Measurements from ENCODE around the gene NID2.

GRCh38 chr14:52026901-52027300, 42.0 kb downstream of the NID2 start:
- TF ChIP-seq, protein P1, sequence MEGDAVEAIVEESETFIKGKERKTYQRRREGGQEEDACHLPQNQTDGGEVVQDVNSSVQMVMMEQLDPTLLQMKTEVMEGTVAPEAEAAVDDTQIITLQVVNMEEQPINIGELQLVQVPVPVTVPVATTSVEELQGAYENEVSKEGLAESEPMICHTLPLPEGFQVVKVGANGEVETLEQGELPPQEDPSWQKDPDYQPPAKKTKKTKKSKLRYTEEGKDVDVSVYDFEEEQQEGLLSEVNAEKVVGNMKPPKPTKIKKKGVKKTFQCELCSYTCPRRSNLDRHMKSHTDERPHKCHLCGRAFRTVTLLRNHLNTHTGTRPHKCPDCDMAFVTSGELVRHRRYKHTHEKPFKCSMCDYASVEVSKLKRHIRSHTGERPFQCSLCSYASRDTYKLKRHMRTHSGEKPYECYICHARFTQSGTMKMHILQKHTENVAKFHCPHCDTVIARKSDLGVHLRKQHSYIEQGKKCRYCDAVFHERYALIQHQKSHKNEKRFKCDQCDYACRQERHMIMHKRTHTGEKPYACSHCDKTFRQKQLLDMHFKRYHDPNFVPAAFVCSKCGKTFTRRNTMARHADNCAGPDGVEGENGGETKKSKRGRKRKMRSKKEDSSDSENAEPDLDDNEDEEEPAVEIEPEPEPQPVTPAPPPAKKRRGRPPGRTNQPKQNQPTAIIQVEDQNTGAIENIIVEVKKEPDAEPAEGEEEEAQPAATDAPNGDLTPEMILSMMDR (IDR thresholded peaks at IDR 0.05; ENCODE audit: low read depth, low read length, missing input control) = no peak
- TF ChIP-seq, protein P2, sequence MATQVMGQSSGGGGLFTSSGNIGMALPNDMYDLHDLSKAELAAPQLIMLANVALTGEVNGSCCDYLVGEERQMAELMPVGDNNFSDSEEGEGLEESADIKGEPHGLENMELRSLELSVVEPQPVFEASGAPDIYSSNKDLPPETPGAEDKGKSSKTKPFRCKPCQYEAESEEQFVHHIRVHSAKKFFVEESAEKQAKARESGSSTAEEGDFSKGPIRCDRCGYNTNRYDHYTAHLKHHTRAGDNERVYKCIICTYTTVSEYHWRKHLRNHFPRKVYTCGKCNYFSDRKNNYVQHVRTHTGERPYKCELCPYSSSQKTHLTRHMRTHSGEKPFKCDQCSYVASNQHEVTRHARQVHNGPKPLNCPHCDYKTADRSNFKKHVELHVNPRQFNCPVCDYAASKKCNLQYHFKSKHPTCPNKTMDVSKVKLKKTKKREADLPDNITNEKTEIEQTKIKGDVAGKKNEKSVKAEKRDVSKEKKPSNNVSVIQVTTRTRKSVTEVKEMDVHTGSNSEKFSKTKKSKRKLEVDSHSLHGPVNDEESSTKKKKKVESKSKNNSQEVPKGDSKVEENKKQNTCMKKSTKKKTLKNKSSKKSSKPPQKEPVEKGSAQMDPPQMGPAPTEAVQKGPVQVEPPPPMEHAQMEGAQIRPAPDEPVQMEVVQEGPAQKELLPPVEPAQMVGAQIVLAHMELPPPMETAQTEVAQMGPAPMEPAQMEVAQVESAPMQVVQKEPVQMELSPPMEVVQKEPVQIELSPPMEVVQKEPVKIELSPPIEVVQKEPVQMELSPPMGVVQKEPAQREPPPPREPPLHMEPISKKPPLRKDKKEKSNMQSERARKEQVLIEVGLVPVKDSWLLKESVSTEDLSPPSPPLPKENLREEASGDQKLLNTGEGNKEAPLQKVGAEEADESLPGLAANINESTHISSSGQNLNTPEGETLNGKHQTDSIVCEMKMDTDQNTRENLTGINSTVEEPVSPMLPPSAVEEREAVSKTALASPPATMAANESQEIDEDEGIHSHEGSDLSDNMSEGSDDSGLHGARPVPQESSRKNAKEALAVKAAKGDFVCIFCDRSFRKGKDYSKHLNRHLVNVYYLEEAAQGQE (IDR thresholded peaks at IDR 0.05) = no peak
- TF ChIP-seq JUND (IDR thresholded peaks at IDR 0.05) = no peak

All from liver (tissue), 3 donors.